A673 (cell line): ENCODE results near the gene POLR3A.

ENCODE experiments used
- CTCF ChIP-seq: fragments of 300-800, 200-600 bp; sonication (generic); conservative IDR thresholded peaks from 2 replicates; pipeline ENCODE4 v1.5.1; 2017; ENCODE audit warnings: low read depth, mild to moderate bottlenecking, antibody characterized with exemption, low read length, moderate library complexity, mixed read lengths
- EZH2 ChIP-seq: fragments of 200-600 bp; sonication (generic); IDR thresholded peaks from 2 replicates; pipeline ENCODE4 v1.6.1; 2017; ENCODE audit warnings: borderline replicate concordance, low read depth, mild to moderate bottlenecking, mixed read lengths, antibody characterized with exemption, low read length; ENCODE audit not compliant: poor library complexity, severe bottlenecking

DNA sequence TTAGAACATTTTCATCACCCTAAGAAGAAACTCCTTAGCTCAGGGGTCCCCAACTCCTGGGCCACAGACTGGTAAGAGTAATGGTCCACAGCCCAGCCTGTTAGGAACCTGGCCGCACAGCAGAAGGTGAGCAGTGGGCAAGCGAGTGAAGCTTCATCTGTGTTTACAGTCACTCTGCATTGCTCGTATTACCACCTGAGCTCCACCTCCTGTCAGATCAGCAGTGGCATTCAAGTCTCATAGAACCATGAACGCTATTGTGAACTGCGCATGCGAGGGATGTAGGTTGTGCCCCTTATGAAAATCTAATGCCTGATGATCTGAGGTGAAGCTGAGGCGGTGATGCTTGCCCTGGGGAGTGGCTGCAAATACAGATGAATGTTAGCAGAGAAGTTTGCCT, 65.4 kb downstream of the POLR3A start:
- TF ChIP-seq CTCF = no peak
- TF ChIP-seq EZH2 = no peak
